HG02588 (cell line): Measurements from ENCODE around the gene ARL14.

Source experiments
- ATAC-seq: cut with Tn5 transposase; IDR thresholded peaks from one replicate; pipeline ENCODE4 v1.9.1; 2021; ENCODE audit warnings: mild to moderate bottlenecking, moderate library complexity; ENCODE audit not compliant: unreplicated experiment

Gene ARL14

GRCh38 chr3:160719710-160720109 lies 42.8 kb downstream of the ARL14 start:
- no peak for ATAC-seq

- ATAC-seq: no peak
Observed at GRCh38 chr3:160720123-160720746, 43.3 kb downstream of the ARL14 start.

- no peak for ATAC-seq
Observed at GRCh38 chr3:160722331-160722730, 45.4 kb downstream of the ARL14 start.

- no peak for ATAC-seq
Observed at GRCh38 chr3:160725338-160725737, 48.4 kb downstream of the ARL14 start.
